ENCODE data around the gene ATL3.

DNA sequence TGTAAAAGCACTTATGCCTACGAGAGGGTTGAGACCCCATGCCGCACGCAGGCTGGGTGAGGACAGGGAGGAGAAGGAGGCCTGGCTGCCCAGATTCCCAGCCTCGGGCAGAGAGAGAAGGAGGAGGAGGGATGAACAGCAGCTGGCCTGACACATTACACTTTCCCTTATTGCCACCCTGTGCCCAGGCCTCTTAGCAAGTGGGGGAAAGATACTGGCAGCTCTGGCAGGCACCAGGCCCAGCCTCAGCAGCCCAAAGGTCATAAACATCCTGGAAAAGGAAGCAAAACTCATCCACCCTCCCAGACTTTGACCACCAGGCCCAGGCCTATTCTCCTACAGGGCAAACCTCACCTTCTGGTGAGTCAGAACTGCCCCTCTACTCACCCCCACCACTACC, 61.6 kb downstream of the ATL3 start:
- TF ChIP-seq ZNF707 (tag by site-specific recombination; IDR thresholded peaks at IDR 0.05): no peak
- no peak for TF ChIP-seq CTCF (tag by site-specific recombination; IDR thresholded peaks at IDR 0.05)
- TF ChIP-seq ZNF2 (tag by site-specific recombination; IDR thresholded peaks at IDR 0.05): no peak
- TF ChIP-seq FEZF1 (tag by site-specific recombination; IDR thresholded peaks at IDR 0.05): no peak
- no peak for TF ChIP-seq ZNF561 (tag by site-specific recombination; IDR thresholded peaks at IDR 0.05; ENCODE audit: borderline replicate concordance)
- no peak for TF ChIP-seq YY1 (tag by site-specific recombination; IDR thresholded peaks at IDR 0.05)
- no peak for TF ChIP-seq SALL2 (tag by site-specific recombination; IDR thresholded peaks at IDR 0.05; ENCODE audit: borderline replicate concordance)
- TF ChIP-seq ZNF23 (tag by site-specific recombination; IDR thresholded peaks at IDR 0.05; ENCODE audit: borderline replicate concordance): no peak
- TF ChIP-seq ZNF121 (tag by site-specific recombination; IDR thresholded peaks at IDR 0.05): no peak
- no peak for TF ChIP-seq ZNF768 (tag by site-specific recombination; IDR thresholded peaks at IDR 0.05)
